Stimulated activated CD8-positive, alpha-beta memory T cell treated with anti-CD3 and anti-CD28 coated beads, Interleukin-15, amount 100 ng/mL, for 24 hours (primary cell): Measurements from ENCODE around the gene RGL1.

Experiments used
- DNase-seq: peaks from one replicate; pipeline ENCODE4 v3.0.0-alpha.2; 2020; ENCODE audit warnings: low read depth

The RGL1 gene

GRCh38 chr1:183918589-183918988 is 113.7 kb downstream of the RGL1 start:
- DNase-seq: no peak

- DNase-seq: no peak
These were observed 115.7 kb downstream of the RGL1 start for GRCh38 chr1:183920651-183921050.

GRCh38 chr1:183922197-183922596 is 117.3 kb downstream of the RGL1 start:
- no peak for DNase-seq

DNA sequence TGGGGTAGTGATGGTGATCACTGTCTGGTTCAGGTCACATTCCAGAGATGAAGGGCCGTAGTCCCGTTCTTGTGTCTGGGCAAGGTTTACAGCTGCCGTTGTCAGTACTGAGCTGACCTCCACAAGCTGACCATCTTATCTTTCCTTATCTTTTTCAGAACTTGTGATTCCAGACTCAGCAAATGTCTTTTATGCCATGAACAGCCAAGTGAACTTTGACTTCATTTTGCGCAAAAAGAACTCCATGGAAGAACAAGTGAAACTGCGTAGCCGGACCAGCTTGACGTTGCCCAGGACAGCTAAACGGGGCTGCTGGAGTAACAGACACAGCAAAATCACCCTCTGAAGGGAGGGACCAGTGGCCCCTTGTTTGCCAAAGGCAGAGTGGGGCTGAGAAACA is 121.0 kb downstream of the RGL1 start:
- no peak for DNase-seq

GRCh38 chr1:183926983-183927382 is 122.1 kb downstream of the RGL1 start:
- DNase-seq: no peak

GRCh38 chr1:183931646-183932271 is 126.8 kb downstream of the RGL1 start:
- DNase-seq: no peak

DNA sequence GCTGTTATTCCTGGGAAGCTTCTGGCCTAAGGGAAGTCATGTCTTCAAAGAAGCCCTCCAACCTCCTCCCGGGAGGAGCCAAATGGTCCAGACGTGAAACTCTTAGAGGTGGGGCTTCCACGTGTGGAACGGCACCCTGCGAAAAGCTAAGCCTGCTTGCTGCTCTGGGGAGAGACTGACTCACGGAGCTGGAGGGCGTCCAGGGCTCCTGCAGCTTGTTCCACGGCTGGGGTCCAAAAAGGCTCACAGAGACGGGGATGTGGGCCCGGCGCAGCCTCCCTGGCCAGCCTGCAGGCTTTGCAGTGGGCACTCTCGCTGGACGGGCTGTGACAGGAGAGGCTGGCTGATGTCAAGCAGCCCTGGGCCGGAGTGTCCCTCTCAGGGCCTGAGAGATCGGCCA is 127.5 kb downstream of the RGL1 start:
- DNase-seq: no peak

DNA sequence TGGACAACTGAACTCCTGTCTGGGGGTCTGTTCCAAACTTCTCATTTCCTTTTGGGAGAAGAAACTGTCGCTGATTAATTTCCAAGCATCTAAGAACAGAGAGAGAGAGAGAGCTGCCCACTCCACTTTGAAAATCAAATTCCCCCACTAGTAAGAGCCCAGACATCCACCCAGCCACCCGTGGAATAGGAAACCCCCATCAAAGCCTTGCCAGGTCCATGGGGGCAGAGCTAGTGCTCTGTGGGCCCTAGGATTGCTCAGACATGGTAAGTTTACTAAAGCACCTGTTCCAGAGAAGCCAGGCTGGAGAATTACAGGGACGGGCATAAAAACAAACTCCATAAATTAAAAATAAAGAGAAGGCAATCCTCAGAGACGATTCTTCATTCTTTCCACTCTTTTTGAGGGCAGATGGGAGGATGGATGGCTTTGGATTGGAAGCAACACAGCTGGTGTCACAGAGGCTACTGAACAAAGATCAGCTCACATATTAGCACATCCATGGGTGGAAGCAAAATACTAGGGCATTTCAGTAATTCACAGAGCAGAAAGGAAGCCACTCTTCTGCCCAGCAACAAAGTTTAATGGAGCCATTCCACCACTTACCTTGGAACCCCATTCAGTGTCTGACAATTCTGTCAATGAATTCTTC is 128.7 kb downstream of the RGL1 start:
- no peak for DNase-seq

DNA sequence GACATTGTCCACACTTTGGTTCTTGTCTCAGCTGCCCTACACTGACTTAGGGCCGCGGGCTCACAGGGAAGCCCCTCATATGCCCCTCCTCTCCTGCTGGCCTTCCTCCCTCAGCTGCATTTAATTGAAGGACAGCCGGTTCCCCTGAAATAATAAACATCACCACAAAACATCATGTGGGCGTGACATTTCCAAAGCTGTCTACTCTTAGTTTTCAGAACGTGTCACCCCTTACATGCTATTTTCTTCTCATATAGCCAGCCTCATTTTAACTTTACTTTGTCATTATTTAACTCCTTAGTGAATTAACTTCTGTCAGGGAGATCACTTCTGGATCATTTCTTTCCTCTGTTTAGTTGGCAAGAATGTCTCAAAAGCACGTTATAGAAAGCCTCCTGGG is 129.4 kb downstream of the RGL1 start:
- DNase-seq: no peak

GRCh38 chr1:183936009-183936408 is 131.1 kb downstream of the RGL1 start:
- DNase-seq: no peak

- DNase-seq: no peak
These were observed 131.9 kb downstream of the RGL1 start for GRCh38 chr1:183936791-183937190.

DNA sequence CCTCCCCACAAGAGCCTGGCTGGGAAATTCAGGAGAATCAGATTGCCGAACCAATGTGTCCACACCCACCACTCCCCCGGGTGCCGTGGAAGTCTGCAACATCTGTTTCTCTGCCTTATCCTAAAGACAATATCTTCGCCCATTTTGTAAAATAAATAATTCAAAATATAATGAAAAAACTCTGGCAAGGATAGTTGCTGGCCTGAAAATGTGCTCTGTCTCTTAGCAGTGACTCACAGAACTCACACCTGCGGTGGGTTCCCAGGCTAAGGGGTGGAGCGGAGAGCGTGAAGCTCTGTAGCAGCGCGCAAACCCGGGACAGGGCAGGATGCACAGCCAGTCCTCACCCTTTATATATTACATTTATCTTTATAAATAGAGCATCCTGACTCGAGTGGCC is 132.7 kb downstream of the RGL1 start:
- no peak for DNase-seq

- DNase-seq: no peak
These were observed 136.1 kb downstream of the RGL1 start for GRCh38 chr1:183941001-183941400.

DNA sequence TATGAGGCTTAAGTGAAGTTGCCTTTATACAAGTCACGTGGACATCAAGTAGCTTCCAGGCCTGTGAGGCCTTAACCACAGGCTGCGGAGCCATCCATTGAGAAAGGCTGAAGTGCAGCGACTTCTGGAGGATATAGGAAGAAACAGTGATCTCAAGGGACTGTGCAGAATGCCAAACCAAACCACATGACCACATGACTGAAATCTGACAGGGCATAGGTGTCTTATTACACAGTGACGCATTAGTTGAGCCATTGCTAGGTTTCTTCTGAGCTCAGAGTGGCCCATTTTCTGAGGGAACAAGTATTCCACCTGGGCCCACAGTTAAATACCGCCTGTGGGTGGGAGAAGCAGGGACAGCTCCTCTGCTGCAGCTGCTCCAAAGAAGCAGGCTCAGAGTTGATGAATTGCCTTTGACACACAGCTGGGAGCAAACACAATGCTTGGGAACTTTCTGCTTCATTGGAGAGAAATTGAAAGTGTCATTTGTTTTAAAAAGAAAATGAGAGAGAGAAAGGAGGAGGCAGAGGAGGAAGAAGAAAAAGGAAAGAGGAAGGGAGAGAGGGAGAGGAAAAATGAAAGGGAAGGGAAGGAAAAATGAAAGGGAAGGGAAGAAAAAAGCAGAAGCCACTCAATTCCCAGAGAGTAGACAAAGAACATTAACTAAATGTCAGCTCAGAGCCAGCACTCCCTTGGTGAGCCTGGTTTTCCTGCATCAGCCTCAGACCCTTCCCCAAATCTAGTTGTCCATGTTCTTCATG is 138.2 kb downstream of the RGL1 start:
- no peak for DNase-seq

DNA sequence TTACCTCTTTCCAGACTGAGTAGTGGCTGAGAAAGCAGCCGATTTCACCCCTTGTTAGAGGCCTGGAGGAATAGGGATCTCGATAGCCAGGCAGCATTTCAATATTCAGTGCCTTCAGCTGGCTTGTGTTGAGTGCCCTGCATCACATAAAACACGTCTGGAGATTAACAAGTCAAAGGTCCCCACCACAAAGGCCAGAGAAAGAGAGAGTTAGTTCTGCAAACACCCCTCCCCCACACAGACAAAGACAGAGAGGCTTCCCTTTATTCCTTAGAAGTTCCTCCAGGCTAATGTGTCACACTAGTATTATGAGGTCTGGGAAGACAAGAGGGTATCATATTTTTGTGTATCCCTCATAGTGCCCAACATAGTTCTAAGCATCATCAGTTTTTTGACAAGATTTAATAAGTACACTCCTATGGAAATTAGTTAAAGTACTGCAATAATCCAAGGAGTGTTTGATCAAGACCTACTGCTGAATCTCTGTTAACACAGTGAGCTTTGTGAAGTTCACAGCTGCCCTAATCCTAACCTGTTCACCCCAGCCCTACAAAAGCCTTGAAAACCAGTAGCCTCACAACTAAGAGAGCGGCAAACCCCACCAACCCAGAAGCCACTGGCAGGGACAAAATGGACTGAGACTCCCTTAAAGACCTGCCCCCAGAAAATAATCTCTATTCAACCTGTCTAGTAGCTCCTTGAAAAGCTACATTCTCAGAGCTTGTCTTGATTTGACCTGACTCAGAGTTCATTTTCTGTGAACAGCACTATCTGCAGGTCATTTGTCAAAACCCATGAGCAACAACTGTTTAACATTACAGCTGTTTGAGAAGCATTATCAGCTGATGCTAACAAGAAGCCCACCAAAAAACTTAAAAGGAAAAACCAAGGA is 140.8 kb downstream of the RGL1 start:
- DNase-seq: no peak

DNA sequence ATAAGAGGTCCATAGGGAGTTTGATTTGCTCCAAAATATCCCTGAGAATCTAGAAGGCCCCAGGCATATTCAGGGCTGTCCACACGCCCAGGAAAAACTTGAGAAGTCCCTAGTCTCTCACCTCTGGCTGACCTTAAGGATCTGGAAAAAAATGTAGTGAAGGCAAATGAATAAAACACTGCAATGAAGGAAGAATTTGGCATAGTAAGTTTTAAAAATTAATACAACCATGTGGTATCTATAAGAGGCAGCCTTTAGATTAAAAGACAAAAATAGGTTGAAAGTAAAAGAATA is 141.3 kb downstream of the RGL1 start:
- no peak for DNase-seq

DNA sequence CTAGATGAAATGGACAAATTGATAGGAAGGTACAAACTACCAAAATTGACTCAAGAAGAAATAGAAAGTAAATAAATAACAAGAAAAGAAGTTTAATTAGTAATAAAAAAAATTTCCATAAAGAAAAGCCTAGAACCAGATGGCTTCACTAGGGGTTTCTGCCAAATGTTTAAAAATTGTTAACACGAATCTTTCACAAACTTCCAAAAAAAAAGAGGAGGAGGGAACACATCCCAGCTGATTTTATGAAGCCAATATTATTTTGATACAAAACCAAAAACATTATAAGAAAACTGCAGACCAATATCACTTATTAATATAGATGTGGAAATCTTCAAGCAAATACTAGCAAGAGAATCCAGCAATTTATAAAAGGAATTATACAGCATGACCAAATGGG is 143.1 kb downstream of the RGL1 start:
- DNase-seq: no peak

DNA sequence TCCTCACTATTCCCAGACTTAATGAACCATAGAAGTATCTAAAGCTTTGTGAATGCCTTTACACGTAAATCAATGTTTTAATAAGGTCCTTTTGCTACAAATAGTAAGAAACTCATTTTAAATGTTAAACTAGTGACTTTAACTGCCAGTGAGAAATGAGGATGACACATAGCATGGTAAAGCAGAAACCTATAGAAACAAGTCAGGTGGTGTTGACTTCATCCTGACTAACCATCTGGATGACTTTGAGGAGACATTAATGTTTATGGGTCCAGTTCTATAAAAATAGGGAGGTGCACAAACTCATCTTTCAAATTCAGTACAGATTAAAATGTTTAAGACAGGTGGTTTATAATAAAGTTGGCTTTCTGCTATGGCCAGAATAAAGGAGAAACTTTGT is 147.2 kb downstream of the RGL1 start:
- DNase-seq: no peak

DNA sequence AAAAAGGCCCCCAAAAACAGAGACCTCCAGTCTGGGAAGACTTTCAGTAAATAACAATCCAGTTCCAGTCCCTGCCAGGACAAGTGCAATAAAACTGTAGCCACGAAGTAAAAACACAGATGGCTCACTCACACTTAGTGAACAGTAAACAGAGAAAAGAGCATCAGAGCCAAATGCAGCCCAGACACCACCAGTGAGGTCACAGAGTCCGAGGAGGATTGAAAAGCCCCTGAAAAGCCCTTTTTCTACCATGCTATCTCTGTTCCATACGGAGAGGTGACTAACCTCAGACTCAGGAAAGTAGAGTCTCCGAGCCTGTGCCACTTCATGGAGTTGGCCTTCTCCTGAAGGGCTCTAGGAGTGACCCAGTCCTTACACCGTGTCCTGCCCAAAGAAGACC is 148.1 kb downstream of the RGL1 start:
- no peak for DNase-seq

DNA sequence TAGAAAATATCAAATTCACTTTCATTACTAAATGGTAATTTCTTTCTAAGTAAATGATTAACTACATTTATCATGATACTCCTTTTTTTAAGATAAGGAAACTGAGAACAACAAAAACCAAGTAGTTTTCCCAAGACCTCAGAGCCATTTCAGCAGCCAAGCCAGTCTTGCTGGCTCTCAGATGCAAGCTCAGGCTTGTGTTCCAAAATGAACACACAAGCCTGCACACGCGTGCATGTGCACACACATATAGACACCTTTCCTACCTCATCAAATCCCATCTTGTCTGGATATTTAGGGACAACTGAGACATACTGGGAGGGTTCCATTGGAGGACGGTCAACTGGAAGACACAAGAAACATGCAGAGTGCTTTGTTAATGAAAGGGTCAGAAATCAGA is 149.6 kb downstream of the RGL1 start:
- DNase-seq: no peak

DNA sequence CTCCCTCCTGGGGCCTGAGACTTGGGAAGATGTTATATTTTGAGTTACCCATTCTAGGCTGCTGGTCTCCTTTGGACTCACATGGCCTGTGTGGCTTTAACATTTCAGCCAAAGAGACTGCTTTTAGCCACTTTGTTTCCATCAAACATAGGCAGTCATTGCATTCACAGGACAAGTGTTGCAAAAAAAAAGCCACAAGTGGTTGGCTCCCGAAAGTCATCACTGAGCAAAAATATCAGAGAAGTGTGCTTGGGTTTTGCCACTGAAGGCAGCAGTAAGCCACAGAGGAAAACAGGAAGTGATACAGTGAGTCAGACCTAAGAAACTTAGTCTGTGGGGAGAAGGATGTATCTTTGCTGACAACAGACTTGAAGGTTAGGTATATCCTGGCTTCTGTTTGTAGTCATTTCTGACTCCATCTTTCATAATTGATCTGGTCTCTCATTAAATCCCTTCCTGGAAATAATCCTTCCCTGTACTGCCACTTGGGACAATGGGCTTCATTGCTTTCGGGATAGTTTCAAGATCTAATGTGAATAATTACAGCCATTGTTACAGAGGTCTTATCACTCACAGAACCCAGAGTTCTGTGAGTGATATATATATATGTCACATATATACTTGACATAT is 151.8 kb downstream of the RGL1 start:
- DNase-seq: no peak

DNA sequence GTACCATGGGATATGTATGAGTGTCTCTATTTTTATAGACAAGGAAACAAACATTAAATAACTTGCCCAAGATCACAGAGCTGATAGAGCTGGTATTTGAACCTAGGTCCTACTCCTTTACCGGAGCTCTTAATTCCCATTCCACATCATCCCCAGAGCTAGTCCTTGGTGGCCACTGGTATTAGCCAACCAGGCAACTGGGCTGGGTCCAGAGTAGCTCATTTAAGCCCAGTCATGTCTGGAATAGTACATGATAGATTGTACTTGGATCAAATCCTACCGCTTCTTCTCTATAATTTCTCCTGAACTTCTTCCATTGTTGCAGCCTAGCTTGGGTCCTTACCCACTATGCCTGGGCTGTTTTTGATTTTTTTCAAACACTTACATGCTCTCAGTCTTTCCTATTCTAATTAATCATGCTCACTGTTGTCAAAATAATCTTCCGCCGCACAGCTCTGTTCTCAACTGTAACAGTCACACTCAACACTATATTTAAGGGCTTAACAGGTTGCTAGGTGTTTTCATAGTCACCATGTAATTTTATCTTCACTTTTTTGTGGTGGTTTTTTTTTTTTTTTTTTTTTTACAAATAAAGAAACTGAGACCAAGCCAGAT is 152.4 kb downstream of the RGL1 start:
- DNase-seq: no peak
